HG03460 (cell line): ENCODE data around the gene IGFBP7.

Source experiments
- ATAC-seq: cut with Tn5 transposase; IDR thresholded peaks from one replicate; pipeline ENCODE4 v1.9.1; 2021; ENCODE audit not compliant: unreplicated experiment

Gene IGFBP7

GRCh38 chr4:57131849-57132742, 21.9 kb upstream of the IGFBP7 start:
- no peak for ATAC-seq

GRCh38 chr4:57129477-57129876, 19.3 kb upstream of the IGFBP7 start:
- ATAC-seq, result no peak

GRCh38 chr4:57127361-57127760, 17.2 kb upstream of the IGFBP7 start:
- ATAC-seq, result no peak

GRCh38 chr4:57125996-57126395, 15.8 kb upstream of the IGFBP7 start:
- ATAC-seq, result no peak

GRCh38 chr4:57124145-57124544, 14.0 kb upstream of the IGFBP7 start:
- ATAC-seq, result no peak

GRCh38 chr4:57122959-57123358, 12.8 kb upstream of the IGFBP7 start:
- ATAC-seq, result no peak

GRCh38 chr4:57119054-57119651, 9.0 kb upstream of the IGFBP7 start:
- ATAC-seq, result no peak

GRCh38 chr4:57117491-57117890, 7.3 kb upstream of the IGFBP7 start:
- ATAC-seq, result no peak

- no peak for ATAC-seq
These were observed 6.1 kb upstream of the IGFBP7 start for GRCh38 chr4:57116245-57116644.

- no peak for ATAC-seq
These were observed 4.8 kb upstream of the IGFBP7 start for GRCh38 chr4:57114973-57115372.

GRCh38 chr4:57113870-57114269, 3.7 kb upstream of the IGFBP7 start:
- ATAC-seq, result no peak

GRCh38 chr4:57110640-57111511, 691 bp upstream of the IGFBP7 start:
- ATAC-seq, result peak; percentile 51

- no peak for ATAC-seq
These were observed 756 bp downstream of the IGFBP7 start for GRCh38 chr4:57109411-57109846.

- ATAC-seq, result no peak
These were observed 4.0 kb downstream of the IGFBP7 start for GRCh38 chr4:57106181-57106580.

GRCh38 chr4:57104706-57105560, 5.3 kb downstream of the IGFBP7 start:
- ATAC-seq, result no peak

GRCh38 chr4:57103051-57103450, 7.1 kb downstream of the IGFBP7 start:
- ATAC-seq, result no peak

GRCh38 chr4:57102050-57102624, 8.0 kb downstream of the IGFBP7 start:
- no peak for ATAC-seq

GRCh38 chr4:57100979-57101651, 9.1 kb downstream of the IGFBP7 start:
- no peak for ATAC-seq

GRCh38 chr4:57099363-57099762, 10.8 kb downstream of the IGFBP7 start:
- ATAC-seq, result no peak

- ATAC-seq, result no peak
These were observed 11.2 kb downstream of the IGFBP7 start for GRCh38 chr4:57098941-57099340.
